T-helper 9 cell (primary cell): ENCODE measurements around the gene JADE2.
"Not testable (repeated sequence)": the region's sequence is repeated elsewhere in the genome, so short reads cannot be mapped to it uniquely, and the experiment has no call there.

ENCODE experiments used
- DNase-seq: peaks from one replicate; pipeline ENCODE4 v3.0.0-alpha.2; 2020

The JADE2 gene

DNA sequence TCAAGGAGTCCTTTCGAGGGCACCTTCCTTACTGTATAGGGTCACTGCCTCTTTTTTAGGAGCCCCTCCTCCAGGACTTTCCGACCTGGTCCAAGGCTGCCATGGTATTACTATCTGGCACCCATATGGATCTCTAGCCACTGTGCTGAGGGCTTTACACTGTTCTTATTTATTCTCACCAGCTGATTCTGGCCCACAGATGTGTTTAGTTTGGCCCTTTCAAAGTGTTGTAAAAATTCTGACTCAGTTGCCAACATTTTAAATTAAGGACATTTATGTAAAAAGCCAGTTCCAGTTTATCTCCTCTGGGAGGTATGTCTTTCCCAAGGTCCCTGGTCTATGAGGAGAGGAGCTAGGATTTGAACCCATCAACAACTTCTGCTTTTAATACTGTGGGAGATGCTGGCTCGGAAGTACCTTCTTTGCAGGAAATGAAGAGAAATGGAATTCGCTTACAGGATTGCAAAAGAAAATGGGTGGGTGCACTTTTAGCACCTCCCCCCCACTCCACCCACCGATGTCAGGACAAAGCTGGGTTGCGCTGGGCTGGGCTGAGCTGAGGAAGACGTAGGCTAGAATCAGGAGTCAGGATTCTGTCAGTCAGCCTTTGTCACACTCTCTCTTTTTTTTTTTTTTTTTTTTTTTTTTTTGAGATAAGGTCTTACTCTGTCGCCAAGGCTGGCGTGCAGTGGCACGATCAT lies 7.8 kb downstream of the JADE2 start:
- DNase-seq, result no peak

DNA sequence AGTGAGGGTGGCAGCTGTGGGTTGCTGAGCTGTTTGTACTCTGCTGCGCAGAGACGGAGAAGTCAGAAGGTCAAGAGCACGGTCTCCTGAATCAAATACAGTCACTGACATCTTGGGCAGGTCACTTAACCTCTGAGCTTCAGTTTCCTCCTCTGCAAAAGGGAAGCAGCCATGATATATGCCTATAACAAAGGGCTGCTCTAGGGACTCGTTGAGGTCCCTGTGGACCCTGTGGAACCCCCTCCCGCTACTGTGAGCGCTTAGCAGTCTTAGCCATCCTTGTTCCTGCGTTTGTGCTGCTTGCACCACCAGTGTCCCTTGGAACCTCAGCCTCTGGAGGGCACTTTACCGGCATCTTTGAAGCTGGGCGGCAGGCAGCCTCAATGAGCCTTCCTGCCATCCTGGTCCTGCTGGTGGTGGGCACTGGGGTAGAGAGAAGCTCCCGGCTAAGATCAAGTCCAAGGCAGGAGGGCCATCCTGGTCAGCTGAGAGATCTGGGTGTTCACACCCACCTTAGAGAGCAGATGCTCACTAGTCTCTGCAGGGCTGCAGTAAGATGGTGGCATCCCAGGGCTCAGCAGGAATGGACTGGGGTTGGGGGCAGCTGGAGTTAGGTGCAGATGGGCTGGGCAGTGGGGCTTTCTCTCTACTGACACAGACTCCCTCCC lies 8.7 kb downstream of the JADE2 start:
- DNase-seq, result no peak

DNA sequence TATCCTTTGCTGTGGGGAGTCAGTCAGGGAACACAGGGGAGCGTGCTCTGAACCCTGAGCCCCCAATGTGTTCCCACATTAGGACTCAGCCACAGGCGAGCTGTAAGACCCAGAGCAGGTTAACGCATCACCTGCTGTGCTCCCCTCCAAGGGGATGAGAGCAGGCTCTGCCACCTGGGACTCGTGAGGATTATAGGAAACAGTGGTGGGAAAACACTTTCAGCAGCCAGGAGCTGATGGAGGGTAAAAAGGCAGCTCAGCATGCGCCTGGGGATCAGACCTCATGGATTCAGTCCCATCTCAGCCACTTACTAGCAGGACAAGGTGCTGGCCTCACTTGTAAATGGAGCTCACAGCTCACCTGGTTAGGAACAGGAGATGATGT lies 9.2 kb downstream of the JADE2 start:
- no peak for DNase-seq

DNA sequence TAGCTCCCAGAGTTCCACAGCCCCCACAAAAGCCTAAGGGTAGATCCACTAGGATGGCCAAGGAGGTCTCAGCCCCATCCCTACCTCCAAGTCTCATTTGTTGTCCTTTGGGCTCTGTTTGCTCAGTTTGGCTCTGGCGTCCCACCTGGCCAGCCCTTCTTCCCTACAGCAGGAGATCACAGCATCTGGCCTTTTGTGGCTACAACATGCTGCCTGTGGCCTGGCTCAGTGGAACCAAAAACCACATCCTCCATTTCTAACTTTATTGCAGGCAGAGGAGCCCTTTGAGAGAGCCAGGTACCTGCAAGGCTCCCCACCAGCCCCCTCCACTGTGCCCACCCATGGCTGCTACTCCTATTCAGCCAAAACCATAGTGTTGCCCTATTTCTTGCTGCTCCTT lies 11.4 kb downstream of the JADE2 start:
- no peak for DNase-seq

DNA sequence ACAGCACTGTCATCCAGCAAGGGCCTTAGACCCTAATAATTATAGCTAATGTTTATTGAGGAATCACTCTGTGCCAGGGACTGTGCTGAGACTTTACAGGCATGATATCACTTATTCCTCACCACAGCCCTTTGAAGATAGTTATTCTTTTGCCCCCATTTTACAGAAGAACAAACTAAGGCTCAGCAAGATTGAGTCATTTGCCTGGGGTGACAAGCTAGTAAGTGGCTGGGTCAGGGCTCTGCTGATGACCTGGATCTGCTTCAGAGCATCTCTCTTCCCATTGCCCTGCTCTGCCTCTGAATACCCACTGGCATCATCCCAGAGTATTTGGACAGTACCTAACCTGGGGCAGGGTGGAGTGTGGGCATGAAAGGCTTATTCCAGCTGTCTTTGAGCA lies 11.8 kb downstream of the JADE2 start:
- DNase-seq, result no peak

DNA sequence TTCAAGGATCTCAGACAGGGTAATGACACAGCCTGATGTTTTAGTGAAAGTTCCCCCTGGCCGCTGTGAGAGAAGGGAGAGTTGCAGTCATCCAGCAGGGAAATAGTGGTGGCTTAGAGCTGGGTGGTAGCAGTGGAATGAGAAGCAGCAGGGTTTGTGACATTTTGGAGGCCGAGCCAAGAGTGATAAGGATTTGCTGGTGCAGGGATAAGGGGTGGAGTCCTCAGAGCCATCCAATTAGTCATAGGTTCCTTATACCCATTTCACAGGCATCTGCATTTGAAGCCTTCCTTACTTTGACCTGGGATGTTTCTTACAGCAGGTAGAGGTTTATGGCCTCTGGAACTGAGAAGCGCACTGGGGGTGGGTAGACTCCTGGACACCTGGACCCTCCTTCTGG lies 12.8 kb downstream of the JADE2 start:
- DNase-seq, result no peak

DNA sequence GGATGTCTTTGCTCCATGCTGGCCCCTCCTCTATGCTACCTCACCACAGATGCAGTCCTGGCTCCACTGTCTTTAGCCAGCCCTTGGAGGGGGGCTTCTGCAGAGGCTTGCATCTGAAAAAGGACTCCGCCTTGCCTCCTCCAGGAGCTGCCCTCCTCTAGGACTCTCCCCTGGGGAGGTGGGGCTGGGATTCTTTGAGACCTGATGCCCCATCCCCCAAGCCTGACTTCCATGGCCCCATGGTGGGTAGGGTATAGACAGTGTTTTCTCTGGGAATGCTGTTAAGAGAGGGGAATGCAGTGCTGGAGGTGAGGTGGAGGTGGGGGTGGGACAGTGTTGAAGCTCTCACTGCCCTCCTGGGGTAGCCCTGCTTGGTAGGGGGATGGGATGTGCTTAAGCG lies 14.3 kb downstream of the JADE2 start:
- DNase-seq, result no peak

DNA sequence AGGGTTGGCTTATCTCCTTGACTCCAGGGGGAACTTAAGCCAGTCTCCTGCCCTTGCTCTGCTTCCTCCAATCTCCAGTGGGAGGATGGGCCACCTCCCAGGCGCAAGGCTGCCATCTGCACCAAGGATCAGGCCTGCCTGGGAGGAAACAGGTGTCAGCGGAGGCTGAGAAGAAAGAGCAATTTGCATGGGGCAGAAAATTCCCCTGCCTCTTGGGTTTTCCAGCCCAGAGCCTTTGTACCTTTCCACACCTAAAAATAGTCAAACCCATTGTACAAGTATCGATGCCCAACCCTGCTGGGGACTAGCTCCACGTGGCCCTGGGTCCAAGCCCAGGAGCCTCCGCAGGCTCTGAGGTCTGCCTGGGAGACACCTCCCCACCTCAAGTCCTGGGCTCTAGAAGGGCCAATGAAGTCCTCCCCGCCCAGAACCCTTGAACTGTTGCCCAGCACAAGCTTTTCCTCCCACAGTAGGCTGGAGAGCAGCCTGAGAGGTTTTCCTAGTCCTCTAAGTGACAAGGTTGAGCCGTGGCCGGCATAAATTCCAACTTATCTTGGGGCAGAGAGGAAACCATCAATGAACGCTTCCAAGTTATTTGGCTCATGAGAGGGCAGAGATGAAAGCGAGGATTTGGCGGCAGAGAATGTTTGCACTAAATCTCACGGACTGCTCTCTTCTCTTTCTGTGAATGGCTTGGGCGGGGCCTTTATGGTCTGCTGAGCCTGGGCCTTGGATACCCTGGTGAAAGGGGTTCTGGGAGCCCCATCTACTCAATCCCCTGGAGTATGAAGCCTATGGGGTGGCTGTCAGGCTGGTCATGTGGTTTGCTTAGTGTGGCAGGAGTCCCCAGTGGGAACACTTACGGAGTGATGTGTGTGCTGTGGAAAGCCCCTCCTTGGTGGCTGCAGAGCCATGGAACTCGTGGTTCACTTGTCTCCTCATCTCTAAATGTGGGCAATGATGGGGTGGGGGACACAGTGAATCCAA lies 15.6 kb downstream of the JADE2 start:
- no peak for DNase-seq

DNA sequence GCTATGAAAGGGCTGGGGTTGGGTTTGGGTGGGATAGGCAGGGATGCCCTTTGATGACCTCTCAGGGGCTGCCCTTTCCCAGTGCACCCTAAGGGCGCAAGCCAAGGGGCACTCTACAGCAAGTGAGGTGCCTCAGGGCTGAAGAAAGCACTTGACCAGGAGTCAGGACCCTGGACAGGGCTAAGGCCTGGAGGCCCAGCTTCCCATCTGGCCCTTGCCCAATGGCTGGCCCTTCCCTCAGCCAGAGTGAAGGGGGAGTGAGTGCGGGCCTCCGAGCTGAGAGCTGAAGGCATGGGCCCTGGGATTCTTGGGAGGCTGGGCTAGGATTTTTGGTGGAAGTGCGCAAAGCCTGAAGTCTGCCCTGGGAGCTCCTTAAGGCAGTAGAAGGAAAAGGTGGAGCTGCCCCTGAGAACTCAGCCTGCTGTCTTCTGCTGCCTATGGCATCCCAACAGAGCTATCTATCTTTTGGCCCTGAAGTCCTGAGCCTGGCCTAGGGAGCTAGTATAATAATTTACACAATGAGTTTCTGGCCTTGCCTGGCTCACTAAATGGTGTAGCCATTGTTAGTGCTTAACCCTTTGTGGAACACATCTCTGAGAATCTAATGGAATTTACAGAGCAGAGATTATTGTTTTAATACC lies 16.4 kb downstream of the JADE2 start:
- DNase-seq, result no peak

DNA sequence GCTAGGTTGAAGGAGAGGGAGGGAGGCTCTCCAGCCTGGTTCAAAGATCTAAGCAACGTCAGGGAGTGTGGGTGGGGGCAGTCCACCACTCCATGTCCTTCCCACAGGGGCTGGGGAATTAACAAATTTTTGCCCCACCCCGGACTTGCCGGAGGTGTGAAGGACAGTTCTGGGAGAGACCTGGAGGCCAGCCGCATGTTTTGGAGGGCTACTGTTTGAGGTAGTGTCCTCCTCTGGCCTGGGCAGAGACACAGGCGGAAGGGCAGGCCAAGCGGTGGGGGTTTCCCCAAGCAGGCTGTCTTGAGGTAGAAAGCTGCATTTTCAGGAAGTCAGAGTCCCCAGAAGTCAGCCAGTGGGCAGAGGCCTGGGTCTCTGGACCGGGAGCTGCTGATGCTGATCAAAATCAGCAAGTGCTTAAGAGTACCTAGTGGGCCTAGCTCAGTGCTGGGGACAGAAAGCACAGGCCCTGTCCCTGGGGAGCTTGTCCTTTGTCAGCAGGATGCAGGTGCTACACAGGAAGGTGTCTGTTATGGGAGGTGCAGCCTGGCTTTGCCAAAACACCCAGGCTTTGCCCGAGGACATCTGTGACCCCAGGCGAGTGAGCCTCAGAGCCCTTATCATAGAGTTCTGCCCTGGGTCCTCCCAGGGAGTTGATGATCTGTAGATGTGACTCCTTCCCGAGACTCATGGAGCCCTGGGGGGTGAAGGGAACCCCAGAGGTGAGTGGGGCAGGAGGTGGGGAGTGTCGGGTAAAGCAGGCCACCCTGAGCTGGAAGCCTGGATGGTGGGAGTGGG lies 18.5 kb downstream of the JADE2 start:
- no peak for DNase-seq

DNA sequence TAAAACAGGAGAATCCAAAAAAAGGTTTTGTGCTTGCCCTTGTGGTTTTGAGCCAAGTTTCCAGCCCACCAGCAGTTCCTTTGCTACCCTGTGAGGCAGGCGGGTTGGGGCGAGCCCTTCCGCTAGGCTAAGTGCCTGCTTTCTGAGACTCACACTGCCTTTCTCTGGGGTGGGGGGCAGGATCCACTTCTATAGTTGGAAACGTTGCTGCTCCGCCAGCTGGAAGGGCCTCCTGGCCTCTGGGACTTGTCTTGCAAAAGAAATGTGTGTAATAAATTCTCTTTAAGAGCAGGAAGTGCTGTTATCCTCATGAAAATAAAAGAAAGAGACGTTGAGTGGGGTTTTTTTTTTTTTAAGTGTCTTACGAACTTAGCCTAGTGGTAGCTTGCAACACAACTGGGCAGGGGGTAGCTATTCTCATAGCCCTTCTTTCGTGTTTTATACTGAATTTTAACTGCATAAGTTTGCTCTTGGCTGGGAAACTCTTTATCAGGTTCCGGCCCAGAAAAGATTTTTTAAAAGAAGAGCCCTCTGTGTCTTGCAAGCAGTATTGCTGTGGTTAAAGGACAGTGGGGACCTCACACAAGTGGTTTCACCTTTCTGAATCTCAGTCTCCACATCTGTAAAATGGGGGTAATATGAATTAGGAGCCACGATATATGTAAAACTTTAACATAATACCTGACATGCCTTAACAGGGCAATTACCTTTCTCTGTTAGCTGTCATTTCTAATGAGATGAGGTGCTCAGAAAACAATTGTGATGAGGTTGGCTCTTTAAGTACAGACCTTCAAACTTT lies 19.8 kb downstream of the JADE2 start:
- no peak for DNase-seq

DNA sequence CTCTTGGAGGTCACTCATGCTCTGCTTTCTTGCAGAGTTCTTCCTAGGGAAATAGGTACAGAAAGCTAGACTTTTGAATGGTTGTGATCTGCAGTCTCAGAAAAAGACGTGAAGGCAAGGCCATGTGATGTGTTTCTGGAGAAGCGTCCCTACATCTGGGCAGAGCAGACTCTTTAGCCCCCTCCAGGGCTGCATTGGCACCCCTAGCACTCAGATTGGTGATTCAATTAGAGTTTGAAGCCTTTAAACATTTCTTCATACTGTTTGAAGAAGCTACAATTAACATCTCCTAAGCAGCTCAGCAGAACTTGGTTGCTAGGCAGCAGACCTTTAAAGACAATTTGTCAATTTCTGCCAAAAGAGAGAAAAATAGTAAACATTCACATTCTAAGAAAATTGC lies 21.6 kb downstream of the JADE2 start:
- DNase-seq, result no peak

DNA sequence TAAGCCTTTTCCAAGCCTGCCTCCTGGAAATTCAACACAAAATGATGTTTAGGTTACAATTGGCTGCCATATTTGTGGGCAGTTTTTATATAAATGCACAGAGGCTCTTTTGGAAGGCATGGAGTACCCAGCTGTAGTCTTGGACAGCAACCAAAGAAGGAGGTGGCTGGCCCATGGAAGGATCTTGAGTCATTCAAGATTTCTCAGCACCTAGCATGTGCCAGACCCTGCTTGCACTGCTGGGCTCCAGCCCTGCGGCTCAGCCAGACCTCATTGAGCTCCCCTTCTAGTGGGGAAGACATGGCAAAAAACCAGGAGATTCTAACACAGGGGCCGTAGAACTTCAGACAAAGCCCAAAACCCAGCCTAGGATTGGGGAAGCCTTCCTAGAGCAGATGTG lies 22.1 kb downstream of the JADE2 start:
- DNase-seq, result no peak

DNA sequence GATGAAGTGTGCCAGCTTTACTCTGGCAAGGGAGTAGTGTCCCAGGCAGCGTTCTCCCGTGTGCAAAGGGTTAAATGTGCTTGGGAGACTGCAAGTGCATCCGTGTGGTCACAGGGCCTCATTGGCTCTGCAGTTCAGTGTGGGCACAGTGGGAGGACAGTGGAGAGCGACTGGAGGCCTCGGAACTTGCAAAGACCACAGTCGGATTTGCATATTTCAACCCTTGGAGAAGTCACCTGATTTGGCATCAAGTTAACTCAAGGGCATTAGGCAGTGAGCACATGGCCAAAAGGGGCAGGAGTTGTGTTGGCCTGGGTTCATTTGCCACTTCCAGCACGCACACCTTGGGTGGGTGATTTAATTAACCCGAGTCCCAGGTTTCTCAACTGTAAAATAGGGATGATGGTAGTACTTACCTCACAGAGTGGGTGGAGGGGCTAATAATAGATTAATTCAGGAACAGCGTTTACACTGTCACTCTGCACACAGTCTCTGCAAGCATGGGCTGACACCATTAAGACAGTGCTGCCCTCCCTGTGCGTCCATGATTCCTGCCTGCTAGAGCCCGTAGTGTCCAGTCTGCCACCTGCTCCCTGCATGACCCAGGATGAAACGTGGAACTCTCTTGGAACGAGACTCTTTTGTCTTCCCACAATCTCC lies 22.7 kb downstream of the JADE2 start:
- DNase-seq, result no peak

DNA sequence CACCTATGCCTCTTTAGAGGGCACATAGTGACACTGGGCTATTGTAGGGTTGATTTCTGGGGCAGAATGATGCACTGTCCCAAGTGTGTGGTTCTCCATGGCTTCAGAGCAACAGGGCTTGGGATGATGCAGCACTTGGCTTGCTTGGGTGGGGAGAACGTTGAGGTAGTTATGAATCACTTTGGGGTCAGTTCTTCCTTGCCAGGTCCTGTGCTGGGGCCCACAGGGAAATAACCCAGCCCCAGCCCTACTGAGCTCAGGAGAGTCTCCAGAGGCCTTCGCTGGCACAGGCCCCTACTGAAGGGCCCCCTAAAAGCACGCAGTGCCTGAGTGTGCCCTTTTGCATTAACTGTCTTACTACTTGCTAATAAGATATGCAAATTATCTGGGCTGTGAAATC lies 24.2 kb downstream of the JADE2 start:
- DNase-seq, result no peak

DNA sequence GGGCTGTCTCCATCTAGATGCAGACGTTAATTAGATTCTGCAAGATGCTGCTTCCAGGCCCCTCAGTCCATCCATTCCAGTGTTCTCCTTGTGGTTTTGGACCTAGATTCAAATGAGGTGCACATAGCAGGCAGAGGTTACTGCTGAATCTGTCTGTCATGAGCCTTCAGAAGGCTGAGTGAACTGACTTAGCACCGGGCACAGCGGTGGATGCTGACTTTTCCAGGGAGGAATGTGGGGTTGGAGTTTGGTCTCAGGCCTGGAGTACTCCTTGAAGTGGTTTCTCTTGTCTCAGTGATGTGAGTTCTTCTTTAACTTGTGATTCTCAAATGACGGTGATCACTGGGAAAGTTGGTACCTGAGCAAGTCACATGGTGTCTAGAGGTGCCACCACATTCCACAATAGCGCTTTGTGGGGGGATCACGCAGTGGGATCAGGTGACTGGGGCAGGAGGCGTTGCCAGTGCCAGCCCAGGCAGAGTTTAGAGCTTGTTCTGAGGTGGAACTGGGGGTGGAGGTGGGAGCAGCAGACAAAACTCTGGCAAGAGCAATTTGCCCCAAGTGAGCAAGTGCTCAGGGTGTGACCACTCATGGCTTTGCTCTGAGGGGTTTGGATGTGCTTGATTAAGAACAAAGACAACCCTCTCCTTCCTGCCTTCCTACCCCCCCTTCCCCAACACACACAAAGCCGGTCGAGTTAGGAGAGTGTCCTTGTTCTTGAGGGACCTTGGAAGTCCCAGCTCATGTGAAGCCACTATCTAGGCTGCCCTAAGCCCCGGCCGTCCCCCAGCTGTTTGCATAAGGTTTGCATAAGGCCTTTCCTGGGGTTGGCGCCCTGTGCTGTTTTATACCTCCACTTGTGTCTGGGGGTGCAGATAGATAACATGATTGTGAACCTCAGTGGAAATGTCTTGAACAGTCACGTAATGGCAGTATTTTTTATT lies 25.1 kb downstream of the JADE2 start:
- no peak for DNase-seq

DNA sequence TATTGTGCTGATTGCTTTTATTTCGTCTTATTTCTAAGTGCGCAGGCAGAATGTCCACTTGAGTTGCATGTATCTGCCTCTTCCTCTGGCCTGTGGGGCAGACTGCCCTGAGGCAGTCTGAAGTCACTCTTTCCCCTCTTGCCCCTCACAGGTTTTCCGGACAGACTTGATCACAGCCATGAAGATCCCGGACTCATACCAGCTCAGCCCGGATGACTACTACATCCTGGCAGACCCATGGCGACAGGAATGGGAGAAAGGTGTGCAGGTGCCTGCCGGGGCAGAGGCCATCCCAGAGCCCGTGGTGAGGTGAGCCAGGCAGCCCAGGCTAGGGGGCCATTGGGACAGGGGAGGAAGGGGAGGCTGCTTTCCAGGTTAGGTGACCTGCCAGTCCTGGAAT lies 26.4 kb downstream of the JADE2 start:
- DNase-seq, result no peak

DNA sequence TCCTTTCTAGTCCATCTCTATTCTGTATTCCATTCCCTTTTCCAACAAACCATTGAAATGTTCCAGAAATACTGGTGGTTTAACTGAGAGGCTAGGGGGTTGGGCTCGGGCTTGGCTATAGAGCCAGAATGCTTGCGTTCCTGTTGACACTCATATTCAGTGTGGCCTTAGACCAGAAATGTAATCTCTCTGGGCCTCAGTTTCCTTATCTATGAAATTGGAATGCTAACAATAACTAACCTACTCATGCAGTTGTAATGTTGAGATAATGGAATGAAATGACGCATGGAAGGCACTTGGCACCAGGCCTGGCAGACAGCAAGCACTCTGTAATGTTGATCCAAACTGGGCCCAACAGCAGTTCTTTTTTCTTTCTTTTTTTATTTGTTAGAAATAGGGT lies 26.8 kb downstream of the JADE2 start:
- no peak for DNase-seq

DNA sequence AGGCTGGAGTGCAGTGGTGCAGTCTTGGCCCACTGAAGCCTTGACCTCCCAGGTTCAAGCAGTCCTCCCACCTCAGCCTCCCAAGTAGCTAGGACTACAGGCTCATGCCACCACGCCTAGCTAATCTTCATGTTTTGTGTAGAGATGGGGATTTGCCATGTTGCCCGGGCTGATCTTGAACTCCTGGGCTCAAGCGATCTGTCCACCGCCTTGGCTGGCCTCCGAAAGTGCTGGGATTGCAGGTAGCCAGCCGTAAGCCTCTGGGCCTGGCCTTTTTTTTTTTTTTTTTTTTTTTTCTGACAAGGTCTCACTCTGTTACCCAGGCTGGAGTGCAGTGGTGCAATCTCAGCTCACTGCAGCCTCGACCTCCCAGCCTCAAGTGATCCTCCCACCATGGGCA lies 27.2 kb downstream of the JADE2 start:
- not testable (repeated sequence) for DNase-seq

DNA sequence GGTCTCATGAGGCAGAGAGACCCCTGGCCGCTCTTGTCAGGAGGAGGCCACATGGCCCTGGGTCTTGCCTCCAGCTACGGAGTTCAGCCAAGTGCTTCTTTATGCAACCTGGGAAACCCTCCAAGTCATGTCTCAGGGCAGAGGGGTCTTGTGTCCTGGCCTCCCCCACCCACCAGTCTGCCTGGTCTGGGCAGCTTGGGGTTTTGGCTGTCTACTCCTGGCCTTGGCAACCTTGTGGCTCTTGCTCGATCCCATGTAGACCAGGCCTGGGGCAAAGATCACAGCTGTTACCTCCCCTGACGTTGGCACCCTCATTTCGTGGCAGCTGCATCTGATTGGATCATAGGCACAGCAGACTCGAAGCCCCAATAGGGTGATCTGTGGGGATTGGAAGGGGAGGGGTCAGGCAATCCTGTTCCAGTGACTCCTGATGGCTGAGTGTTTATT lies 28.4 kb downstream of the JADE2 start:
- no peak for DNase-seq
